Stomach (tissue), 9 donors: ENCODE results near the gene CCDC137. TPM values are rescaled to one million over a fixed set of nuclear protein-coding genes. Genes with fewer than 3 reads are reported as not detected.
"Not testable (repeated sequence)": the region's sequence is repeated elsewhere in the genome, so short reads cannot be mapped to it uniquely, and the experiment has no call there.

ENCODE experiments used
- DNase-seq, 2 donors: peaks; one replicate each; pipeline versions ENCODE4 v3.0.0 to v3.0.0-alpha.2; 2013 to 2019
- H3K27ac ChIP-seq, 5 donors: fragments of 200-600 bp in 4 of 5; sonication (generic) in 4 of 5; one replicate each; pipeline ENCODE4 v1.5.1; 2013 to 2019; ENCODE audit warnings: mild to moderate bottlenecking in 1 of 5, moderate library complexity in 1 of 5
- H3K27me3 ChIP-seq, 3 donors: fragments of 200-600 bp; sonication (generic); one replicate each; pipeline ENCODE4 v1.5.1; 2017 to 2019; ENCODE audit warnings: mixed run types in 1 of 3
- H3K36me3 ChIP-seq, 4 donors: fragments of 200-600 bp; sonication (generic); 1 replicate in 3 of 4; 2 replicates in 1 of 4; pipeline ENCODE4 v1.5.1; 2016 to 2019
- H3K4me1 ChIP-seq, 4 donors: fragments of 200-600 bp; sonication (generic); one replicate each; pipeline ENCODE4 v1.5.1; 2016 to 2019
- H3K4me3 ChIP-seq, 4 donors: fragments of 200-600 bp; sonication (generic) in 3 of 4; one replicate each; pipeline ENCODE4 v1.5.1; 2016 to 2019; ENCODE audit warnings: mild to moderate bottlenecking in 1 of 4
- H3K9me3 ChIP-seq, 4 donors: fragments of 200-600 bp; sonication (generic); one replicate each; pipeline ENCODE4 v1.5.1; 2016 to 2019
- CTCF ChIP-seq, 7 experiments: fragments of 450-650 bp in 4 of 7; fragments of 200-600 bp in 3 of 7; sonication (generic) in 3 of 7; IDR thresholded peaks; one replicate each; pipeline ENCODE4 v1.5.1; 2016 to 2019; ENCODE audit warnings: antibody characterized with exemption in 7 of 7, control low read depth in 2 of 7, mild to moderate bottlenecking in 1 of 7
- EP300 ChIP-seq: sonication (generic); formaldehyde crosslinking; IDR thresholded peaks from one replicate; pipeline ENCODE4 v1.6.1; 2017; ENCODE audit warnings: antibody characterized with exemption
- POLR2A ChIP-seq, 4 donors: fragments of 450-650 bp; IDR thresholded peaks; one replicate each; pipeline ENCODE4 v1.6.1; 2016; ENCODE audit warnings: antibody characterized with exemption in 4 of 4, control low read depth in 2 of 4, mild to moderate bottlenecking in 1 of 4, moderate library complexity in 1 of 4
- POLR2AphosphoS5 ChIP-seq, 3 donors: sonication (generic); formaldehyde crosslinking; IDR thresholded peaks; one replicate each; pipeline ENCODE4 v1.6.1; 2016; ENCODE audit warnings: antibody characterized with exemption in 3 of 3
- WGBS, 5 donors: extraction: QIAGEN DNeasy Blood & Tissue Kit in 3 of 5; methylation state at CpG; one replicate each; pipeline versions ENCODE4 v1.1.5 to v1.1.7; 2013 to 2018; 5-methylcytosine and 5-hydroxymethylcytosine counted together
- intact Hi-C: fragments of 100-400 bp; cut with DNase I; formaldehyde crosslinking; loops from one replicate; pipeline ENCODE4 v1.15.1; 2023; ENCODE audit warnings: low total_unique reads
- polyA plus RNA-seq, 3 donors: library from polyadenylated mRNA; stranded (reverse); fragments of 200-250 nt; gene quantifications; one replicate each; pipeline ENCODE4 v1.2.3, GENCODE V29; 2013
- total RNA-seq, 5 donors: library from RNA; depleted of rRNA; stranded (reverse); fragments of >200 nt; gene quantifications; one replicate each; pipeline versions ENCODE4 v1.1.0 to v1.2.3, GENCODE V29; 2014 to 2016
- donor health status: healthy with polysubstance abuse.
- donor health status: Bipolar disorder and iron deficiency.
- donor health status: healthy.

CCDC137 gene
- total and polyA plus RNA-seq, 8 donors, result 0.58 to 279 (median 19.6) TPM

GRCh38 chr17:81672954-81673353, 6.4 kb downstream of the CCDC137 start:
- DNase-seq, result no peak
- TF ChIP-seq CTCF (IDR thresholded peaks at IDR 0.05), result no peak
- no peak for TF ChIP-seq EP300
- TF ChIP-seq POLR2A (IDR thresholded peaks at IDR 0.05), result no peak
- no peak overlapping the region for H3K4me3 ChIP-seq
- peaks cover 33 to 73% (median 65%) of the 10 kb centered on the region in 4 donors for H3K36me3 ChIP-seq
- intact Hi-C loops, result no loop called here
- H3K9me3 ChIP-seq, result no peaks in the 10 kb centered on the region
- H3K27ac ChIP-seq, result no peak overlapping the region
- WGBS, 5 donors, result 88 to 96% (median 90%) methylated on average over 8 to 16 of the region's 16 CpGs
- peaks cover 2 to 18% (median 9%) of the 10 kb centered on the region in 4 donors for H3K4me1 ChIP-seq
- no peaks in the 10 kb centered on the region for H3K27me3 ChIP-seq

- Histone ChIP-seq H3K4me1 (peaks cover 0 to 10% (median 5%) of the 10 kb centered on the region in 4 donors), H3K9me3 (no peaks in the 10 kb centered on the region), H3K36me3 (peaks cover 33 to 67% (median 61%) of the 10 kb centered on the region in 4 donors), H3K4me3 (no peak overlapping the region), H3K27me3 (no peaks in the 10 kb centered on the region), H3K27ac (no peak overlapping the region)
- WGBS, 5 donors, result 79 to 85% (median 83%) methylated on average over 13 to 18 of the region's 18 CpGs
- DNase-seq, result no peak
- TF ChIP-seq POLR2A (IDR thresholded peaks at IDR 0.05) (no peak), POLR2AphosphoS5 (IDR thresholded peaks at IDR 0.05) (no peak), CTCF (IDR thresholded peaks at IDR 0.05) (no peak), EP300 (no peak)
- intact Hi-C loops, result no loop called here
Measured at GRCh38 chr17:81673561-81674258, 7.2 kb downstream of the CCDC137 start.

- H3K27ac ChIP-seq, H3K4me3 ChIP-seq, H3K4me1 ChIP-seq, intact Hi-C loops, H3K9me3 ChIP-seq, H3K27me3 ChIP-seq: not testable (repeated sequence)
- peaks cover 29 to 55% (median 48%) of the 10 kb centered on the region in 4 donors for H3K36me3 ChIP-seq
- peak; percentile 18 to 46 for DNase-seq
- WGBS, 5 donors, result 37 to 41% (median 40%) methylated on average over 18 of the region's 18 CpGs
- TF ChIP-seq CTCF (IDR thresholded peaks at IDR 0.05) (peak in 5 of 7 experiments; percentile 27 to 80 (median 65)), POLR2AphosphoS5 (IDR thresholded peaks at IDR 0.05) (peak in 1 of 3 donors; percentile 25)
Measured at GRCh38 chr17:81675515-81676221, 9.1 kb downstream of the CCDC137 start.

GRCh38 chr17:81676906-81677305, 10.4 kb downstream of the CCDC137 start:
- WGBS, 5 donors, result 80 to 94% (median 89%) methylated on average over 10 to 17 of the region's 17 CpGs
- H3K4me3 ChIP-seq, result no peak overlapping the region
- no peaks in the 10 kb centered on the region for H3K9me3 ChIP-seq
- H3K27me3 ChIP-seq, result no peaks in the 10 kb centered on the region
- H3K36me3 ChIP-seq, result peaks cover 16 to 55% (median 44%) of the 10 kb centered on the region in 4 donors
- peaks cover 0 to 9% (median 4%) of the 10 kb centered on the region in 4 donors for H3K4me1 ChIP-seq
- DNase-seq, result no peak
- intact Hi-C loops, result no loop called here
- TF ChIP-seq POLR2AphosphoS5 (IDR thresholded peaks at IDR 0.05), result no peak
- no peak for TF ChIP-seq CTCF (IDR thresholded peaks at IDR 0.05)
- TF ChIP-seq POLR2A (IDR thresholded peaks at IDR 0.05), result no peak
- TF ChIP-seq EP300, result no peak
- H3K27ac ChIP-seq, result no peak overlapping the region
